D341Med (cell line): Measurements from ENCODE around the gene PTPN23.
A peak's percentile ranks its signal among the peaks of the same experiment; 100 is the strongest.
"Not testable (repeated sequence)": the region's sequence is repeated elsewhere in the genome, so short reads cannot be mapped to it uniquely, and the experiment has no call there.

Experiments used
- DNase-seq: peaks from one replicate; pipeline ENCODE4 v3.0.0; 2012; ENCODE audit warnings: low spot score

Gene PTPN23

DNA sequence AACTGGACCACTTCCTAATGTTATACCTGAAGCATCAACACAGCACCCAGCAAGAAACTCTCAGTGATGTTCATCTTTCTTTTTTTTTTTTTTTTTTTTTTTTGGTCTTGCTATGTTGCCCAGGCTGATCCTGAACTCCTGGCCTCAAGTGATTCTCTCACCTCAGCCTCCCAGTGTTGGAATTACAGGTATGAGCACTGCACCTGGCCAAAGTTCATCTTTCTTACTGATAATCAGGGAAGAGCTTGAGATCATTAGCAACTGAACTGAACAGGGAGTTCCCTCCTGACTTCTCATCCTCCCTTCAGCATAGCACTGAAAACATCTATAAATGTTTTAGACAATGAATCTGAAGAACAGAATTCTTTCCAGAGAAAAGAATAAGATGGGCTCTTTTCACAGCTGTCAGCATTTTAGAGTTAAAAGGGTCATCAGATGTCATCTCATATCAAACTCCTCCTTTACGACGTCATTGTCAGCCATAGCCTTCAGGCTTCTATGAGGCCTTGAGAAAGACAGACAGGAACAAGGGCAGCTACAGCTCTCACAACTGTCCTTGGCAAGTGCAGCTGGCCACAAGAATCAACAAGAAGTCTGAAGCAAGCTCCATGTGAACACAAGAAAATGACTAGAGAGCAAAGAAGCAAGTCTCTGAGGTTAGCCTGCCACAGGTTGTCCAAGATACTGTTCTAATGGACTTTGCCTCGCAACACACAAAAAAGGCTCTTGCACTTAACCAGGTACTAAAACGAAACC, 61.2 kb downstream of the PTPN23 start:
- no peak for DNase-seq

DNA sequence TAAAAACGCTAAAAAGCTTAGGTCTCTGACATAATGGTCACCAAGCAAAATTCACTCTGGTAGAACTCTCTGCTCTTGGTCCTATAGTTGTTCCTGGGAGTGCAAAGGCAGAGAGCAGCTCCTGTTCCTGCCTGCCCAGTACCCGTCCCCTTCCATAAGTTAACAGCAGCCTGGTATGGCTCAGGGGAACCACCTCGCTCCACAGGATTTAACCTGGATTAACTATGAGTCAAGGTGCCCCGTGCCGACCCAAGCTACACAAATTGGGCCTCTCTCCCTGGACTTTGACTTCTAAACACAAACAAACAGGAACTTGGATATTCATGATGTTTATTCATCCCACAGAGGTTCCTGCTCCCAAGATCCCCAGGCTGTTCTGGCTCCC, 62.8 kb downstream of the PTPN23 start:
- peak; percentile 33 for DNase-seq

DNA sequence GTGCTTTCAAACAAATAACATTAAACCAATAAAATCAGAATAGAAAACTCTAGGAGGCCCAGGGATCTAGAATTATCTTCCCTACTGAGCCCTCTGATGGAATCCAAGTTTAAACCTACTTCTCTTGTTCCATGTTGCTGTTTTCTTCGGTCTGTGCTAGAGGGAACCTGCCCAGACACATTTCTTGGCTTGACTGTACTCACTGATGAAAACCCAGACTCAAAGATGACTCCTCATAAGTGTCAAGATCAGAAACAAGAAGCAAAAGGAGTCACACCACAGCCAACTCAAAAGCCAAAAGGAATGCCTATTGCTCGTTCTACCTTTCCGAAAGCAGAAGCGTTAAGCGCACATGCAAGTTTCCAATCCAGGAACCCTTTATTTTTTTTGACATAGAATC, 63.3 kb downstream of the PTPN23 start:
- DNase-seq: no peak

DNA sequence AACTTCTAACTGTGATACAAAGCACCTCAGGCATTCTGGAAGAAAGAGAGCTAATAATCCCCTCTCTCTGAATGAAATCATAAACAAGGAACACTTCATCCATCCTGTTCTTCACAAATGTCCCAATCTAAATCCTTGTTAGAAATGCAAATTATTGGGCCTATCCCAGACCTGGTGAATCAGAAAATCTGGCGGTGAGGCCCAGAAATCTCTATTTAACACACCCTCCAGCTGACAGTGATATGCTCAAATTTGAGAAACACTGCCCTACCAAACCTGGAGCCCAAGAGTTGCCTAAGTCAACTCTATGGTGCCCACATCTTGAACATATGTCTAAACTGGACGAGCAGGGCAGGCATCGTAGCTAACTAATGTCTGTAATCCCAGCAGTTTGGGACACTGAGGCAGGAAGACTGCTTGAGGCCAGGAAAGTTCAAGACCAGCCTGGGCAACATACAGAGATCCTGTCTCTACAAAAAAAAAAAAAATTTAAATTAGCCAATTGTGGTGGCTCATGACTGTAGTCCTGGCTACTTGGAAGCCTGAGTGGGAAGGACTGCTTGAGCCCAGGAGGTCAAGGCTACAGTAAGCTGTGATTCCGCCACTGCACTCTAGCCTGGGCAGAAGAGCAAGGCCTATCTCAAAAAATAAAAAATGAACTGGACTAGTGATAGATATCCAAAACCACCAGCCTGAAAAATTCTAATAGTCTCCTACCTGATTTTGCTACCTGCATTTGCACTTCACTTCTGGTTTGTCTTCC, 71.8 kb downstream of the PTPN23 start:
- DNase-seq: no peak

DNA sequence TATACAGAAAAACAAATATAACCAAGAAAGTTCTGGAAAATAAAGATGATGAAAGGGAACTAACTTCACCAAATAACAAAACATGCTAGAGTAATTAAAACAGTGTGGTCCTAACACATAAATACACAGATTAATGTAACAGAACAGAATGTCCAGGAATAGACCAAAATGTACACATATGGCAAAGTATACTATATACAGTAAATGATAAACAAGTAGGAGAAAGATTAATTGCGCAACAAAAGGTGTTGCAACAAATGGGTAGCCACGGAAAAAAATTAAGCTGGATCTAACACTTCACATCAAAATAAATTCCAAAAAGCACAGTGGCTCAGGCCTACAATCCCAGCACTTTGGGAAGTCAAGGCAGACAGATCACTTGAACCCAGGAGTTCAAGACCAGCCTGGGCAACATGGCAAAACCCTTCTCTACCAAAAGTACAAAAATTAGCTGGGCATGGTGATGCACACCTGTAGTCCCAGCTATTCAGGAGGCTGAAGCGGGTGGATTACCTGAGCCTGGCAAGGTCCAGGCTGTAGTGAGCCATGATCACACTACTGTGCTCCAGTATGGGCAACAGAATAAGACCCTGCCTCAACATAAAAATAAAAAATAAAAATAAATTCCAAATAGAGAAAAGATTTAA, 75.1 kb downstream of the PTPN23 start:
- DNase-seq: no peak

DNA sequence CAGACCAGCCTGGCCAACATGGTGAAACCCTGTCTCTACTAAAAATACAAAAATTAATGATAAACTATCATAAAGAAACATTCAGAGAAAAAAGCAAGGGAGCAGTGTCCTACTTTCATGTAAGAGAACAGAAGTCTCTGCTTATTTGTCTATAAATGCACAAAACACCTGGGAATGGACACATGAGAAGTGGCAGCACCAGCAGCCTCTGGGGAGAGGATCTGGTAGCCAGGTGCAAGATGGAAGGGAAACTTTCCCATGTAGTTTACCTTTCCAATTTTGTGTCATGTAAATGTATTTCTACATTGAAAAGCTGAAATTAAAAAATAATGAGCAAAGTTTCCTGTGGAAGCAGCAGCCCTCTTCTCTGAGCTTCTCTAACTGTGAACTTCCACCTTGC, 76.2 kb downstream of the PTPN23 start:
- DNase-seq: no peak

DNA sequence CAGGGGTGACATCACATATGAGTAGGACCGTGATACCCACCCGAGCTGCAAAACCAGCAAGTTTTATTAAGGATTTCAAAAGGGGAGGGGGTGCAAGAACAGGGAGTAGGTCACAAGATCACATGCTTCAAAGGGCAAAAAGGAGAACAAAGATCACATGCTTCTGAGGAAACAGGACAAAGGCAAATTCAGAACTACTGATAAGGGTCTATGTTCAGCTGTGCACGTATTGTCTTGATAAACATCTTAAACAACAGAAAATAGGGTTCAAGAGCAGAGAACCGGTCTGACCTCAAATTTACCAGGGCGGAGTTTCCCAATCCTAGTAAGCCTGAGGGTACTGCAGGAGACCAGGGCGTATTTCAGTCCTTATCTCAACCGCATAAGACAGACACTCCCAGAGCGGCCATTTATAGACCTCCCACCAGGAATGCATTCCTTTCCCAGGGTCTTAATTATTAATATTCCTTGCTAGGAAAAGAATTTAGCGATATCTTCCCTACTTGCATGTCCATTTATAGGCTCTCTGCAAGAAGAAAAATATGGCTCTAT, 78.8 kb downstream of the PTPN23 start:
- DNase-seq: not testable (repeated sequence)
